SK-N-SH (cell line): ENCODE results near the gene APBB2. TPM values are rescaled to one million over a fixed set of nuclear protein-coding genes. Genes with fewer than 3 reads are reported as not detected.

Source experiments
- CTCF ChIA-PET: fragments of 300-600, 350-600 bp; formaldehyde crosslinking; extraction: SDS; loops from one replicate; lab custom pipeline; 2021; lab: Yijun Ruan, JAX
- POLR2A ChIA-PET: fragments of 350-600 bp; sonication (Branson Sonifier 250); formaldehyde crosslinking; extraction: SDS; loops from one replicate; lab custom pipeline; 2020; ENCODE audit warnings: antibody characterized with exemption, inconsistent platforms; lab: Yijun Ruan, JAX
- DNase-seq: peaks from one replicate; pipeline ENCODE4 v3.0.0; 2012
- H2AFZ ChIP-seq: fragments of 200-600 bp; sonication (generic); 2 replicates; pipeline ENCODE4 v1.8.1; 2016; ENCODE audit warnings: antibody characterized with exemption, mild to moderate bottlenecking, low read depth
- H3F3A ChIP-seq: fragments of 200-600 bp; sonication (generic); replicated peaks from 2 replicates; pipeline ENCODE3; 2016; ENCODE audit warnings: antibody characterized with exemption, mild to moderate bottlenecking; ENCODE audit not compliant: insufficient read depth
- H3K27ac ChIP-seq, 2 experiments: fragments of 200-500 bp in 1 of 2; fragments of 200-600 bp in 1 of 2; sonication (Bioruptor generic) in 1 of 2; sonication (generic), shearing (Covaris generic) in 1 of 2; 2 replicates each; pipeline versions ENCODE4 v1.5.1 to v1.6.1; 2014 to 2016; ENCODE audit warnings: low read depth in 2 of 2, inconsistent platforms in 1 of 2, low read length in 1 of 2, mild to moderate bottlenecking in 1 of 2, mixed read lengths in 1 of 2
- H3K27me3 ChIP-seq: fragments of 200-600 bp; sonication (generic), shearing (Covaris generic); 2 replicates; pipeline ENCODE4 v1.6.1; 2016; ENCODE audit warnings: mixed run types; ENCODE audit not compliant: insufficient read depth
- H3K36me3 ChIP-seq, 2 experiments: fragments of 200-500 bp in 1 of 2; fragments of 200-600 bp in 1 of 2; sonication (Bioruptor generic) in 1 of 2; sonication (generic) in 1 of 2; replicated peaks in 1 of 2; 2 replicates each; pipeline versions ENCODE3 to v1.5.1; 2014 to 2016; ENCODE audit warnings: low read length in 1 of 2, mild to moderate bottlenecking in 1 of 2; ENCODE audit not compliant: insufficient read depth in 2 of 2, control insufficient read depth in 1 of 2
- H3K4me1 ChIP-seq, 2 experiments: fragments of 200-500 bp in 1 of 2; fragments of 200-600 bp in 1 of 2; sonication (Bioruptor generic) in 1 of 2; sonication (generic), shearing (Covaris generic) in 1 of 2; 2 replicates each; pipeline versions ENCODE4 v1.5.1 to v1.6.1; 2014 to 2016; ENCODE audit warnings: low read depth in 1 of 2, low read length in 1 of 2, mixed run types in 1 of 2; ENCODE audit not compliant: insufficient read depth in 2 of 2, control insufficient read depth in 1 of 2
- H3K4me2 ChIP-seq: fragments of 200-600 bp; sonication (generic), shearing (Covaris generic); 2 replicates; pipeline ENCODE4 v1.6.1; 2017; ENCODE audit warnings: mixed run types
- H3K4me3 ChIP-seq, 2 experiments: fragments of 200-500 bp in 1 of 2; fragments of 200-600 bp in 1 of 2; sonication (Bioruptor generic) in 1 of 2; sonication (generic), shearing (Covaris generic) in 1 of 2; 2 replicates each; pipeline versions ENCODE4 v1.5.1 to v1.8.1; 2014 to 2016; ENCODE audit warnings: low read depth in 2 of 2, inconsistent platforms in 1 of 2, low read length in 1 of 2, mild to moderate bottlenecking in 1 of 2, mixed read lengths in 1 of 2, moderate library complexity in 1 of 2
- H3K79me2 ChIP-seq: fragments of 200-600 bp; sonication (generic); 2 replicates; pipeline ENCODE4 v1.8.1; 2017; ENCODE audit warnings: mild to moderate bottlenecking; ENCODE audit not compliant: insufficient read depth
- H3K9ac ChIP-seq: fragments of 200-600 bp; sonication (generic); 2 replicates; pipeline ENCODE4 v1.6.1; 2017; ENCODE audit warnings: mixed run types
- H3K9me2 ChIP-seq: fragments of 200-600 bp; sonication (generic); 2 replicates; pipeline ENCODE4 v1.6.1; 2017; ENCODE audit warnings: mixed run types
- H3K9me3 ChIP-seq: fragments of 200-600 bp; sonication (generic); 2 replicates; pipeline ENCODE4 v1.6.1; 2017; ENCODE audit warnings: mixed run types, mild to moderate bottlenecking, moderate library complexity
- H4K20me1 ChIP-seq: fragments of 200-600 bp; sonication (generic); 2 replicates; pipeline ENCODE4 v1.6.1; 2017; ENCODE audit warnings: mild to moderate bottlenecking, mixed run types; ENCODE audit not compliant: insufficient read depth
- CTCF ChIP-seq: fragments of 200-600 bp; sonication (generic); IDR thresholded peaks from 2 replicates; pipeline ENCODE4 v1.6.1; 2017; ENCODE audit warnings: antibody characterized with exemption, mild to moderate bottlenecking, moderate library complexity
- EP300 ChIP-seq, 2 experiments: IDR thresholded peaks; 2 replicates each; pipeline versions ENCODE4 v1.4.0 to v1.6.1; 2012; ENCODE audit warnings: borderline replicate concordance in 1 of 2, low read depth in 1 of 2, low read length in 1 of 2
- MXI1 ChIP-seq: IDR thresholded peaks from 2 replicates; pipeline ENCODE4 v1.6.1; 2012; ENCODE audit warnings: mild to moderate bottlenecking, low read depth, low read length, improper control_type of control experiment
- POLR2AphosphoS5 ChIP-seq: IDR thresholded peaks from 2 replicates; pipeline ENCODE4 v1.6.1; 2012; ENCODE audit warnings: low read depth, low read length
- RAD21 ChIP-seq: IDR thresholded peaks from 2 replicates; pipeline ENCODE4 v1.6.1; 2012; ENCODE audit warnings: mild to moderate bottlenecking, low read length
- REST ChIP-seq: IDR thresholded peaks from 2 replicates; pipeline ENCODE4 v1.6.1; 2012; ENCODE audit warnings: mild to moderate bottlenecking, low read depth, low read length, moderate library complexity
- SMC3 ChIP-seq: IDR thresholded peaks from 2 replicates; pipeline ENCODE4 v1.6.1; 2012; ENCODE audit warnings: low read depth, low read length, improper control_type of control experiment
- TAF1 ChIP-seq: IDR thresholded peaks from 2 replicates; pipeline ENCODE4 v1.6.1; 2012; ENCODE audit warnings: low read depth, mild to moderate bottlenecking, low read length, moderate library complexity, borderline replicate concordance
- TEAD4 ChIP-seq: IDR thresholded peaks from 2 replicates; pipeline ENCODE4 v1.4.0; 2012; ENCODE audit warnings: mild to moderate bottlenecking, borderline replicate concordance; ENCODE audit not compliant: insufficient read depth
- WGBS: methylation state at CpG from one replicate; pipeline ENCODE4 v1.1.6; 2017; ENCODE audit warnings: low lambda C conversion rate; 5-methylcytosine and 5-hydroxymethylcytosine counted together
- polyA plus RNA-seq, 3 experiments: library from polyadenylated mRNA; depleted of rRNA; stranded (reverse); fragments of >200 nt; gene quantifications; 2 replicates each; pipeline ENCODE4 v1.2.3, GENCODE V29; 2012
- TF ChIP-seq, protein P1 (sequence below): fragments of 150-350 bp; IDR thresholded peaks from 2 replicates; pipeline ENCODE4 v1.6.1; 2017; ENCODE audit warnings: antibody characterized with exemption, low read length, low read depth, borderline replicate concordance

APBB2 gene
- polyA plus RNA-seq, 1 of the 3 experiments (the other 2 are of a cell fraction), result 49.8 TPM

DNA sequence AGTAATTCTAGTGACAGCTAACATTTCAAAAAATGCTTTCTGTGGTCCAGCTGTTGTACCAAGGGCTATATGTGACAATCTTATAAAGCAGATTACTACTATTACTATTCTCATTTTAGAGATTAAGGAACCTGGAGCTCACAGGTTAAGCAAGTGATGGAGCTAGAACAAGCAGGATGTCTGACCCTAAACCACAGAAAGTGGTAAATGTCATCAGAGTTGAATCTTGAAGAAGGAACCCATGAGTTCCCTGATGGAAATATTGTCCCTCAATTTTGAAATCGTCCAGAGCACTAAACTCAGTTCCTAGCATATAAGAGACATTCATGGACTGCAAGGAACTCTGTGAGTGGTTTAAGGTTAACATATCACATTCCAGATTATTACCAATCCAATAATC is 214.0 kb downstream of the APBB2 start:
- POLR2A ChIA-PET, result no interaction called here
- peaks cover 93% of the 10 kb centered on the region for H3K79me2 ChIP-seq

More for the DNA sequence above, 214.0 kb downstream of the APBB2 start:
- CTCF ChIA-PET, result no interaction called here
- H3K9me3 ChIP-seq, result no peaks in the 10 kb centered on the region
- peaks cover 14% of the 10 kb centered on the region for H3F3A ChIP-seq
- H3K27ac ChIP-seq, result no peak overlapping the region
- TF ChIP-seq SMC3 (no peak), MXI1 (no peak), TAF1 (no peak), REST (no peak), POLR2AphosphoS5 (no peak), CTCF (no peak), EP300 (IDR thresholded peaks at IDR 0.05; ENCODE audit: borderline replicate concordance in 1 of 2, low read depth in 1 of 2, low read length in 1 of 2) (no peak), RAD21 (no peak), TEAD4 (no peak)
- TF ChIP-seq, protein P1, sequence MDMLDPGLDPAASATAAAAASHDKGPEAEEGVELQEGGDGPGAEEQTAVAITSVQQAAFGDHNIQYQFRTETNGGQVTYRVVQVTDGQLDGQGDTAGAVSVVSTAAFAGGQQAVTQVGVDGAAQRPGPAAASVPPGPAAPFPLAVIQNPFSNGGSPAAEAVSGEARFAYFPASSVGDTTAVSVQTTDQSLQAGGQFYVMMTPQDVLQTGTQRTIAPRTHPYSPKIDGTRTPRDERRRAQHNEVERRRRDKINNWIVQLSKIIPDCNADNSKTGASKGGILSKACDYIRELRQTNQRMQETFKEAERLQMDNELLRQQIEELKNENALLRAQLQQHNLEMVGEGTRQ, result no peak
- TF ChIP-seq, all 33 proteins: peak for 0
- Histone ChIP-seq H3K36me3 (peaks cover 0 to 8% of the 10 kb centered on the region in 2 experiments), H2AFZ (no peak overlapping the region), H3K9me2 (no peaks in the 10 kb centered on the region), H3K27me3 (no peaks in the 10 kb centered on the region), H3K9ac (no peak overlapping the region), H3K4me1 (peaks cover 0 to 2% of the 10 kb centered on the region in 2 experiments; a peak in 1 of 4 replicates), H3K4me2 (no peak overlapping the region), H3K4me3 (no peak overlapping the region), H4K20me1 (no peaks in the 10 kb centered on the region)
- 100% methylated on average over 1 of the region's 1 CpG for WGBS
- DNase-seq, result no peak
